Measurements from ENCODE around the gene BACH1. TPM values are rescaled to one million over a fixed set of nuclear protein-coding genes. Genes with fewer than 3 reads are reported as not detected.

Gene BACH1
- total and polyA plus RNA-seq, 10 of the 15 experiments (the other 5 are each of a cell fraction or from before 2014, with no cell fraction given), result 3.2 to 25.7 (median 10.5) TPM

DNA sequence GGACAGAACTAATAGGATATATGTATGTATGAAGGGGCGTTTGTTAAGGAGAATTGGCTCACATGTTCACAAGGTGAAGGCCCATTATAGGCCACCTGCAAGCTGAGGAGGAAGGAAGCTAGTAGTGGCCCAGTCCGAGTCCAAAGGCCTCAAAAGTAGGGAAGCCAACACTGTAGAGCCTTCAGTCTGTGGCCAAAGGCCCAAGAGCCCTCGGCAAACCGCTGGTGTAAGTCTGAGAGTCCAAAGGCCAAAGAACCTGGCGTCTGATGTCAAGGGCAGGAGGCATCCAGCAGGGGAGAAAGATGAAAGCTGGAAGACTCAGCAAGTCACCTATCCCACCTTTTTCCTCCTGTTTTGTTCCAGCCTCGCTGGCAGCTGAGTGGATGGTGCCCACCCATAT is 24.5 kb downstream of the BACH1 start:
- no peak for FAIRE-seq
- SMC1A ChIA-PET (ENCODE audit: uncharacterized antibody, unreplicated experiment), result no interaction called here
- no peak for ATAC-seq
- intact Hi-C loops (cut with micrococcal nuclease; ENCODE audit: unreplicated experiment), result no loop called here
- peak; percentile 35; the same call in 1 of the 2 replicates for TF ChIP-seq POLR2AphosphoS5 (IDR thresholded peaks at IDR 0.05; ENCODE audit: low read length)
- no peak for TF ChIP-seq SRF (IDR thresholded peaks at IDR 0.05; ENCODE audit: low read depth in 2 of 2, low read length in 2 of 2)
- Histone ChIP-seq H3K9ac (ENCODE audit: control insufficient read depth, insufficient read depth, low read length) (no peak overlapping the region), H3K79me2 (ENCODE audit: control insufficient read depth, insufficient read depth, low read length) (peaks cover 40% of the 10 kb centered on the region), H3K4me1 (ENCODE audit: control insufficient read depth, insufficient read depth, low read length) (no peaks in the 10 kb centered on the region), H3K9me3 (replicated peaks; ENCODE audit: control insufficient read depth, insufficient read depth, low read length) (peaks cover 1% of the 10 kb centered on the region; the same call in 1 of the 3 replicates), H3K27me3 (replicated peaks in 1 of 2; ENCODE audit: control insufficient read depth in 2 of 2, insufficient read depth in 2 of 2, low read length in 1 of 2) (no peaks in the 10 kb centered on the region), H4K20me1 (ENCODE audit: control insufficient read depth, insufficient read depth) (no peaks in the 10 kb centered on the region; the same call in 1 of the 2 replicates), H3K36me3 (ENCODE audit: control insufficient read depth in 2 of 2, insufficient read depth in 2 of 2, low read length in 1 of 2) (peaks cover 4 to 23% of the 10 kb centered on the region in 2 experiments), H3K4me3 (no peak overlapping the region), H3K4me2 (ENCODE audit: control insufficient read depth, insufficient read depth) (no peak overlapping the region), H2AFZ (ENCODE audit: control insufficient read depth, low read depth, low read length) (no peak overlapping the region), H3K27ac (ENCODE audit: control insufficient read depth, insufficient read depth) (no peak overlapping the region)
- WGBS (ENCODE audit: insufficient coverage, insufficient replicate concordance, low lambda C conversion rate, missing lambda C conversion rate), result 94% methylated on average over 6 of the region's 6 CpGs
- POLR2A ChIA-PET, result no interaction called here
- no TSS peak for BruUV-seq (replicated peaks)
- RAD21 ChIA-PET (ENCODE audit: unreplicated experiment), result no interaction called here
- CTCF ChIA-PET, result interaction anchor here (1.5 kb wide), 1 partner anchor 9 kb away, joined by 4 read pairs; no protein-coding TSS in a partner anchor
- no peak for DNase-seq (ENCODE audit: low read depth, low spot score)
- in situ Hi-C loops (cut with MboI), result no loop called here

DNA sequence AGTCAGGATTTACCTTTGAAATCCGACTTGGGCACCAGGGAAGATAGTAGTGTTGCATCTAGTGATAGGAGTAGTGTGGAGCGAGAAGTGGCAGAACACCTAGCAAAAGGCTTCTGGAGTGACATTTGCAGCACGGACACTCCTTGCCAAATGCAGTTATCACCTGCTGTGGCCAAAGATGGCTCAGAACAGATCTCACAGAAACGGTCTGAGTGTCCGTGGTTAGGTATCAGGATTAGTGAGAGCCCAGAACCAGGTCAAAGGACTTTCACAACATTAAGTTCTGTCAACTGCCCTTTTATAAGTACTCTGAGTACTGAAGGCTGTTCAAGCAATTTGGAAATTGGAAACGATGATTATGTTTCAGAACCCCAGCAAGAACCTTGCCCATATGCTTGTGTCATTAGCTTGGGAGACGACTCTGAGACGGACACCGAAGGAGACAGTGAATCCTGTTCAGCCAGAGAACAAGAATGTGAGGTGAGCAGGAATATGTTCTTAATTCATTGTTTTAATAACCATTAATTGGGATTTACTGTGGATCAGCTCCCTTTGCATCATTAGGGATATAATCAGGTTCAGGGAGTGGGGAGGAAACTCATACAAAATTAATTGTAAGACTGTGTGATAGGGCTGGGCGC is 28.3 kb downstream of the BACH1 start:
- H3K4me2 ChIP-seq (ENCODE audit: control insufficient read depth, insufficient read depth), result no peak overlapping the region
- ChIA-PET RAD21 (ENCODE audit: unreplicated experiment) (interaction anchor here (1.2 kb wide), 1 partner anchor 26 kb away, joined by 3 read pairs; no protein-coding TSS in a partner anchor), SMC1A (ENCODE audit: uncharacterized antibody, unreplicated experiment) (interaction anchor here (0.7 kb wide), 1 partner anchor 17 kb away, joined by 3 read pairs; no protein-coding TSS in a partner anchor), CTCF (no interaction called here), POLR2A (interaction anchor here (1.5 kb wide), 1 partner anchor 8 kb away, joined by 4 read pairs; no protein-coding TSS in a partner anchor)
- DNase-seq (ENCODE audit: low read depth, low spot score) (no peak), ATAC-seq (peak; percentile 24), FAIRE-seq (no peak)
- 73% methylated on average over 10 of the region's 10 CpGs for WGBS (ENCODE audit: insufficient coverage, insufficient replicate concordance, low lambda C conversion rate, missing lambda C conversion rate)
- in situ Hi-C loops (cut with MboI) (no loop called here), intact Hi-C loops (cut with micrococcal nuclease; ENCODE audit: unreplicated experiment) (no loop called here)
- H3K79me2 ChIP-seq (ENCODE audit: control insufficient read depth, insufficient read depth, low read length), result peaks cover 14% of the 10 kb centered on the region
- BruUV-seq (replicated peaks), result no TSS peak
- H2AFZ ChIP-seq (ENCODE audit: control insufficient read depth, low read depth, low read length), result no peak overlapping the region
- no peaks in the 10 kb centered on the region; the same call in 1 of the 2 replicates for H4K20me1 ChIP-seq (ENCODE audit: control insufficient read depth, insufficient read depth)
- H3K4me1 ChIP-seq (ENCODE audit: control insufficient read depth, insufficient read depth, low read length), result no peaks in the 10 kb centered on the region
- H3K4me3 ChIP-seq, result no peak overlapping the region
- H3K36me3 ChIP-seq (ENCODE audit: control insufficient read depth in 2 of 2, insufficient read depth in 2 of 2, low read length in 1 of 2), result peaks cover 6 to 35% of the 10 kb centered on the region in 2 experiments
- no peak overlapping the region for H3K27ac ChIP-seq (ENCODE audit: control insufficient read depth, insufficient read depth)
- no peaks in the 10 kb centered on the region for H3K27me3 ChIP-seq (replicated peaks in 1 of 2; ENCODE audit: control insufficient read depth in 2 of 2, insufficient read depth in 2 of 2, low read length in 1 of 2)
- no peaks in the 10 kb centered on the region for H3K9me3 ChIP-seq (replicated peaks; ENCODE audit: control insufficient read depth, insufficient read depth, low read length)
- H3K9ac ChIP-seq (ENCODE audit: control insufficient read depth, insufficient read depth, low read length), result no peak overlapping the region
- TF ChIP-seq, protein P1, sequence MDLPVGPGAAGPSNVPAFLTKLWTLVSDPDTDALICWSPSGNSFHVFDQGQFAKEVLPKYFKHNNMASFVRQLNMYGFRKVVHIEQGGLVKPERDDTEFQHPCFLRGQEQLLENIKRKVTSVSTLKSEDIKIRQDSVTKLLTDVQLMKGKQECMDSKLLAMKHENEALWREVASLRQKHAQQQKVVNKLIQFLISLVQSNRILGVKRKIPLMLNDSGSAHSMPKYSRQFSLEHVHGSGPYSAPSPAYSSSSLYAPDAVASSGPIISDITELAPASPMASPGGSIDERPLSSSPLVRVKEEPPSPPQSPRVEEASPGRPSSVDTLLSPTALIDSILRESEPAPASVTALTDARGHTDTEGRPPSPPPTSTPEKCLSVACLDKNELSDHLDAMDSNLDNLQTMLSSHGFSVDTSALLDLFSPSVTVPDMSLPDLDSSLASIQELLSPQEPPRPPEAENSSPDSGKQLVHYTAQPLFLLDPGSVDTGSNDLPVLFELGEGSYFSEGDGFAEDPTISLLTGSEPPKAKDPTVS (IDR thresholded peaks at IDR 0.05; ENCODE audit: low read depth, low read length), result no peak
- TF ChIP-seq, protein P2, sequence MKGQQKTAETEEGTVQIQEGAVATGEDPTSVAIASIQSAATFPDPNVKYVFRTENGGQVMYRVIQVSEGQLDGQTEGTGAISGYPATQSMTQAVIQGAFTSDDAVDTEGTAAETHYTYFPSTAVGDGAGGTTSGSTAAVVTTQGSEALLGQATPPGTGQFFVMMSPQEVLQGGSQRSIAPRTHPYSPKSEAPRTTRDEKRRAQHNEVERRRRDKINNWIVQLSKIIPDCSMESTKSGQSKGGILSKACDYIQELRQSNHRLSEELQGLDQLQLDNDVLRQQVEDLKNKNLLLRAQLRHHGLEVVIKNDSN (IDR thresholded peaks at IDR 0.05; ENCODE audit: borderline replicate concordance, extremely low read length, insufficient read depth, low read depth, low read length), result no peak
- TF ChIP-seq JUND (IDR thresholded peaks at IDR 0.05; ENCODE audit: low read depth, low read length), result no peak
- TF ChIP-seq, protein P3, sequence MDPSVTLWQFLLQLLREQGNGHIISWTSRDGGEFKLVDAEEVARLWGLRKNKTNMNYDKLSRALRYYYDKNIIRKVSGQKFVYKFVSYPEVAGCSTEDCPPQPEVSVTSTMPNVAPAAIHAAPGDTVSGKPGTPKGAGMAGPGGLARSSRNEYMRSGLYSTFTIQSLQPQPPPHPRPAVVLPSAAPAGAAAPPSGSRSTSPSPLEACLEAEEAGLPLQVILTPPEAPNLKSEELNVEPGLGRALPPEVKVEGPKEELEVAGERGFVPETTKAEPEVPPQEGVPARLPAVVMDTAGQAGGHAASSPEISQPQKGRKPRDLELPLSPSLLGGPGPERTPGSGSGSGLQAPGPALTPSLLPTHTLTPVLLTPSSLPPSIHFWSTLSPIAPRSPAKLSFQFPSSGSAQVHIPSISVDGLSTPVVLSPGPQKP (IDR thresholded peaks at IDR 0.05; ENCODE audit: low read depth, low read length), result no peak
- TF ChIP-seq, protein P4, sequence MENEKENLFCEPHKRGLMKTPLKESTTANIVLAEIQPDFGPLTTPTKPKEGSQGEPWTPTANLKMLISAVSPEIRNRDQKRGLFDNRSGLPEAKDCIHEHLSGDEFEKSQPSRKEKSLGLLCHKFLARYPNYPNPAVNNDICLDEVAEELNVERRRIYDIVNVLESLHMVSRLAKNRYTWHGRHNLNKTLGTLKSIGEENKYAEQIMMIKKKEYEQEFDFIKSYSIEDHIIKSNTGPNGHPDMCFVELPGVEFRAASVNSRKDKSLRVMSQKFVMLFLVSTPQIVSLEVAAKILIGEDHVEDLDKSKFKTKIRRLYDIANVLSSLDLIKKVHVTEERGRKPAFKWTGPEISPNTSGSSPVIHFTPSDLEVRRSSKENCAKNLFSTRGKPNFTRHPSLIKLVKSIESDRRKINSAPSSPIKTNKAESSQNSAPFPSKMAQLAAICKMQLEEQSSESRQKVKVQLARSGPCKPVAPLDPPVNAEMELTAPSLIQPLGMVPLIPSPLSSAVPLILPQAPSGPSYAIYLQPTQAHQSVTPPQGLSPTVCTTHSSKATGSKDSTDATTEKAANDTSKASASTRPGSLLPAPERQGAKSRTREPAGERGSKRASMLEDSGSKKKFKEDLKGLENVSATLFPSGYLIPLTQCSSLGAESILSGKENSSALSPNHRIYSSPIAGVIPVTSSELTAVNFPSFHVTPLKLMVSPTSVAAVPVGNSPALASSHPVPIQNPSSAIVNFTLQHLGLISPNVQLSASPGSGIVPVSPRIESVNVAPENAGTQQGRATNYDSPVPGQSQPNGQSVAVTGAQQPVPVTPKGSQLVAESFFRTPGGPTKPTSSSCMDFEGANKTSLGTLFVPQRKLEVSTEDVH (IDR thresholded peaks at IDR 0.05; ENCODE audit: low read depth, partially characterized antibody), result no peak
- TF ChIP-seq, protein P5, sequence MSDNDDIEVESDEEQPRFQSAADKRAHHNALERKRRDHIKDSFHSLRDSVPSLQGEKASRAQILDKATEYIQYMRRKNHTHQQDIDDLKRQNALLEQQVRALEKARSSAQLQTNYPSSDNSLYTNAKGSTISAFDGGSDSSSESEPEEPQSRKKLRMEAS (IDR thresholded peaks at IDR 0.05; ENCODE audit: low read depth, low read length), result no peak

Data from GM12878 (cell line).